Osteocyte (in vitro differentiated cells): ENCODE data around the gene ONECUT3. TPM values are rescaled to one million over a fixed set of nuclear protein-coding genes. Genes with fewer than 3 reads are reported as not detected.

Source experiments
- DNase-seq: peaks from one replicate; pipeline ENCODE4 v3.0.0; 2021; ENCODE audit warnings: mixed read lengths; ENCODE audit not compliant: unreplicated experiment; ENCODE audit errors: extremely low spot score
- H3K27ac Mint-ChIP-seq: one replicate; pipeline ENCODE4 v1.8.0; 2021; ENCODE audit warnings: mild to moderate bottlenecking, mixed read lengths; ENCODE audit not compliant: unreplicated experiment
- H3K27me3 Mint-ChIP-seq: one replicate; pipeline ENCODE4 v1.8.0; 2021; ENCODE audit warnings: mixed read lengths; ENCODE audit not compliant: unreplicated experiment
- H3K36me3 Mint-ChIP-seq: one replicate; pipeline ENCODE4 v1.8.0; 2021; ENCODE audit warnings: mixed read lengths; ENCODE audit not compliant: unreplicated experiment
- H3K4me1 Mint-ChIP-seq: one replicate; pipeline ENCODE4 v1.8.0; 2021; ENCODE audit warnings: mixed read lengths; ENCODE audit not compliant: unreplicated experiment
- H3K4me3 Mint-ChIP-seq: one replicate; pipeline ENCODE4 v1.8.0; 2021; ENCODE audit warnings: mild to moderate bottlenecking, moderate library complexity, mixed read lengths; ENCODE audit not compliant: unreplicated experiment
- H3K9me3 Mint-ChIP-seq: one replicate; pipeline ENCODE4 v1.8.0; 2021; ENCODE audit warnings: mixed read lengths; ENCODE audit not compliant: unreplicated experiment
- total RNA-seq: library from RNA; stranded (reverse); gene quantifications from 2 replicates; pipeline ENCODE4 v1.2.1, GENCODE V29; 2021
- TF ChIP-seq, protein P1 (sequence below): fragments of 200-600 bp; sonication (generic); IDR thresholded peaks from 2 replicates; pipeline ENCODE4 v1.5.0; 2021; ENCODE audit warnings: antibody characterized with exemption, mild to moderate bottlenecking, moderate library complexity

Gene ONECUT3
- total RNA-seq, 1 donor from 2014 or later, result not detected

DNA sequence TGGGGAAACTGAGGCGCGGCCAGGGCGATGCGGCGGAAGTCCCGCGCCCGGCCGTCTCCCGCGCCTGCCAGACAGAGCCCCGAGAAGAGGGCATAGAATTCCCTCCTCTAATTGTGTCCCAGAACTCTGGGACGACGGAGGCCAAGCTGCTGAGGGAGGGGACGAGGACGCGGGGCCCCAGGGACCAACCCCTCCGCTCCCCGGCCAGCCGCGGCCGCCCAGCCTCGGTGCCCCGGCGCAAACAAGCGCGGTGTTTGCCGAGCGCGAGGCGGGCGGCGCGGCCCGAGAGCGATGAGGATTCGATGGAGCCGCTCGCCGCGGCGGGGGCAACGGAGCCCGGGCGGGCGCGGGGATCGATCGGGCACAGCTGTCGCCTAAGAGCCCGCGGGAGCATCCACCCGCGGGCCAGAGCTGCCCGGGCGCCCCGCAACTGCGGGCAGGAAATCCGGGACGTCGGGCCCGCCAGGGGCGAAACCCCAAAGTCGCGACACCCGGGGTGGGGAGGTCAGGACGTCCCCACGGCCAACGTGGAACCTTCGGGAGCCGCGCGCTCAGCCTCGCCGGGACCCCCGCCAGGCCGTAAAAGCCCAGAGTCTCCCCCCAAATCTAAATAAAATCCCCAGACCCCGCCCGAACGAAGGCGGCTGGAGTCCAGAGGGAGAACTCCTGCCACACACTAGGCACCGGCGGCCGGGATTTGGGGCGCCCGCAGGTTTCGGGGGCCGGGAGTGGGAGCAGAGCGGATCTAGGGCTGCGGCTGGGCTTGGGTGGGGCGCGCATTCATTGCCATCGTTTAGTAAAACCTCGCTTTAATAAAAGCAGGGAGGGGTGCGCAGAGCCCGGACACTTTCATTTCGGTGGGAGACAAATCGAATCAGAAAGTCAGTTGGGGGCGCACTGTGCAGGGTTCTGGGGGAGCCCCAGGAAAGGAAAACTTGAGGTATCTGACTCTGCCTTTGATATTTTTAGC is 3.6 kb upstream of the ONECUT3 start:
- Mint-ChIP-seq H3K27ac (no peak overlapping the region), H3K9me3 (no peaks in the 10 kb centered on the region), H3K27me3 (peaks cover 50% of the 10 kb centered on the region), H3K4me3 (no peak overlapping the region), H3K36me3 (no peaks in the 10 kb centered on the region), H3K4me1 (peaks cover 12% of the 10 kb centered on the region)
- TF ChIP-seq, protein P1, sequence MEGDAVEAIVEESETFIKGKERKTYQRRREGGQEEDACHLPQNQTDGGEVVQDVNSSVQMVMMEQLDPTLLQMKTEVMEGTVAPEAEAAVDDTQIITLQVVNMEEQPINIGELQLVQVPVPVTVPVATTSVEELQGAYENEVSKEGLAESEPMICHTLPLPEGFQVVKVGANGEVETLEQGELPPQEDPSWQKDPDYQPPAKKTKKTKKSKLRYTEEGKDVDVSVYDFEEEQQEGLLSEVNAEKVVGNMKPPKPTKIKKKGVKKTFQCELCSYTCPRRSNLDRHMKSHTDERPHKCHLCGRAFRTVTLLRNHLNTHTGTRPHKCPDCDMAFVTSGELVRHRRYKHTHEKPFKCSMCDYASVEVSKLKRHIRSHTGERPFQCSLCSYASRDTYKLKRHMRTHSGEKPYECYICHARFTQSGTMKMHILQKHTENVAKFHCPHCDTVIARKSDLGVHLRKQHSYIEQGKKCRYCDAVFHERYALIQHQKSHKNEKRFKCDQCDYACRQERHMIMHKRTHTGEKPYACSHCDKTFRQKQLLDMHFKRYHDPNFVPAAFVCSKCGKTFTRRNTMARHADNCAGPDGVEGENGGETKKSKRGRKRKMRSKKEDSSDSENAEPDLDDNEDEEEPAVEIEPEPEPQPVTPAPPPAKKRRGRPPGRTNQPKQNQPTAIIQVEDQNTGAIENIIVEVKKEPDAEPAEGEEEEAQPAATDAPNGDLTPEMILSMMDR, result no peak
- DNase-seq, result no peak

DNA sequence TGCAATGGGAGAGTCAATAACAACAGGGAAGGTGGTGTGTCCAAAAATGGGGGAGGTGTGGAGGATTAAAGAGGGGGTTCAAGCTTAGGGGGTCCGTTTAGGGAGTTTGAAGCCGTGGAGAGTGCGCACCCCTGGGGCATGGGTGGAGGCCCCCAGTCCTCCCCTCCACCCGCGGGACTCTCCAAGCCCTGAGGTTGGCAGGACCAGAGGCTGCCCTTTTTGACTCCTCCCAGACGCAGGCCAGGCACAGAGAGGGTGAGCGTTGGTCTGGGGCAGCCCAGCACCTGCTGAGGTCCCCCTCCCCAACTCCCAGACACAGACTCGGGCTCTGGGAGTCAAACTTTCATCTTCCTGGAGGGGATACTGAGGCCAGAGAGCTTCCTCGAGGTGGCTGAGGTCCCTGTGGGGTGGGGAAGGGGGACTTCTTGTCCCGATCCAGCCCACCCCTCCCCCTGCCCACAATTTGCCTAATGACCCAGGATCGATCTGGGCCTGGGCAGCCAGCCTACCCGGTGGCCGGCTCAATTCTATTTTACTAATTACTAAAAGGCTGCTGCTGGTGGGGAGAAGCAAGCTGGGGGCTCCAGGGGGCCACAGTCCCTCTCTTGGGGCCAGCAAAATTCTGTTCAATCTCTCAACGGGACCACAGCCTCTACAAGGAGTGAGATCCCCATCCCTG is 2.8 kb upstream of the ONECUT3 start:
- TF ChIP-seq, protein P1, result no peak
- no peak overlapping the region for H3K4me3 Mint-ChIP-seq
- H3K27ac Mint-ChIP-seq, result no peak overlapping the region
- no peaks in the 10 kb centered on the region for H3K9me3 Mint-ChIP-seq
- no peaks in the 10 kb centered on the region for H3K36me3 Mint-ChIP-seq
- no peak for DNase-seq
- peaks cover 51% of the 10 kb centered on the region for H3K27me3 Mint-ChIP-seq
- peaks cover 12% of the 10 kb centered on the region for H3K4me1 Mint-ChIP-seq

DNA sequence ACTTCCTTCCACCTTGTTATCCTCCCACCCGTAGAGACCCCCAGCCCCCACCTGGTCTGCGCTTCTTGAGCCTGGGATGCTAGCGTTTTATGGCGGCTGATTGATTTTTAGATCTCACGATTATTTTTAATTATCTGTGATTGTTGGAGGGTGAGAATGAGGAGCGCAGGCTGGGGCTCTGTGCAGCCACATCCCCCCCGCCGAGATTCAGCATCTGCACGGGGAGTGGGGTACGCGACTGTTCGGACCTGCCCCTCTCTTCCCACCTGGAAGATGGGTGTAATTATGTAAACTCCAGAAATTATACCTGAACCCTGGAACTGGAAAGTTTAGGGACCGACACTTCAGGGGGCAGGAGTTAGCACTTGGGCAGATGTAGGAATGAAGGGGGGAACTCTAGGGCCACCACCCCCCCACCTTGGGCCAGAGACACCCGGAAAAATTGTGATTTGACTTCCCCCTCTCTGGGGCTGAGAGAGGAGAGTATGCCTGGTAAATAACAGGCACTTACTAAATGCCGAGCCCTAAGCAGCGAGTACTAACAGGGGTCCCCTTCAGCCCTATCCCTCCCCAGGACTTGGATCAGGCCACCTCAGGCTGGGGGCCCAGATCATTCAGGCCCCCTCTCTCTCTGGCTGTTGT is 1.8 kb upstream of the ONECUT3 start:
- H3K4me3 Mint-ChIP-seq, result no peak overlapping the region
- H3K4me1 Mint-ChIP-seq, result peaks cover 11% of the 10 kb centered on the region
- TF ChIP-seq, protein P1, result no peak
- no peaks in the 10 kb centered on the region for H3K36me3 Mint-ChIP-seq
- no peak for DNase-seq
- no peaks in the 10 kb centered on the region for H3K9me3 Mint-ChIP-seq
- peaks cover 56% of the 10 kb centered on the region for H3K27me3 Mint-ChIP-seq
- H3K27ac Mint-ChIP-seq, result no peak overlapping the region

DNA sequence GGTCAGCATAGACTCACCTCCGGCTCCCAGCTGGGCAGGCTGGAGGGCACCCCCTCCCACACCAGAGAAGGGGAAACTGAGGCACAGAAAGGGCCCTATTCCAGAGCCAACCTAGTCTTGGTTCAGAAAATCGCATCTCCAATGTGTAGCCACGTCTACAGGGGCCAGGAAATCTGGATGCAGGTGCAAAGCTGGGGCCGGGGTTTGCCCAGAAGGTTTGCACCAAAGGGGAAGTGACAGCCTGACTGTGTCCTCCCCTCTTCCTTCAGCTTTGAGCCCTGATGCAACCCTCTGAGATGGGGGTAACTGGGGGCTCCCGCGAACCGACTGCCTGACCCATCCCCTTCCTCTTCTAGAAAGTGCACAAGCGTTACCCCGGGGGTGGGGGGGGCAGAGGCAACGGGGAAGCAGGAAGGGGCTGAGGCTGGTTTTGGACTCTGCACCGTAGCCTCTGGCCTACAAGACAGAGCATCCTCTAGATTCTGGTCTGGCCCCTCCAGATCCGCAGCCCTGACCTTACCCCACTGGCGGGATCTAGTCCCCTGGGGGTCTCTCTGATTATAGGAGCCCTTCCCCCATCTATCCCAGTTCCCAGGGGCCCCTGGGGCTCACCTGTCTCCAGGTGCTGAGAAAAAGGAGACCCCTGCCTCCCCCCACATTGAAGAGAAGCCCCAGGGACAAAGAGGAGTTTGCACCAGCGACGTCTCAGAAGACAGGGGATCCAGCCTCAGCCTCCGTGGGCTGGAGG is 1.1 kb upstream of the ONECUT3 start:
- H3K36me3 Mint-ChIP-seq, result no peaks in the 10 kb centered on the region
- no peaks in the 10 kb centered on the region for H3K9me3 Mint-ChIP-seq
- H3K4me1 Mint-ChIP-seq, result peaks cover 12% of the 10 kb centered on the region
- no peak overlapping the region for H3K4me3 Mint-ChIP-seq
- peaks cover 57% of the 10 kb centered on the region for H3K27me3 Mint-ChIP-seq
- H3K27ac Mint-ChIP-seq, result no peak overlapping the region
- TF ChIP-seq, protein P1, result no peak
- DNase-seq, result no peak
